Keratinocyte (primary cell): ENCODE measurements around the gene OTOF.

Source experiments
- EZH2 ChIP-seq: IDR thresholded peaks from one replicate; pipeline ENCODE4 v1.6.1; 2012; ENCODE audit warnings: inconsistent platforms, mild to moderate bottlenecking, low read length, moderate library complexity
- TF ChIP-seq, protein P1 (sequence below), 3 experiments: IDR thresholded peaks in 1 of 3; conservative IDR thresholded peaks in 1 of 3; optimal IDR thresholded peaks in 1 of 3; 2 replicates in 2 of 3; 3 replicates in 1 of 3; pipeline versions ENCODE3 to v1.5.1; 2011; ENCODE audit warnings: low read length in 3 of 3, mild to moderate bottlenecking in 3 of 3, moderate library complexity in 2 of 3, control low read depth in 1 of 3, inconsistent platforms in 1 of 3; ENCODE audit not compliant: insufficient read depth in 2 of 3; ENCODE audit errors: extremely low read depth in 1 of 3

DNA sequence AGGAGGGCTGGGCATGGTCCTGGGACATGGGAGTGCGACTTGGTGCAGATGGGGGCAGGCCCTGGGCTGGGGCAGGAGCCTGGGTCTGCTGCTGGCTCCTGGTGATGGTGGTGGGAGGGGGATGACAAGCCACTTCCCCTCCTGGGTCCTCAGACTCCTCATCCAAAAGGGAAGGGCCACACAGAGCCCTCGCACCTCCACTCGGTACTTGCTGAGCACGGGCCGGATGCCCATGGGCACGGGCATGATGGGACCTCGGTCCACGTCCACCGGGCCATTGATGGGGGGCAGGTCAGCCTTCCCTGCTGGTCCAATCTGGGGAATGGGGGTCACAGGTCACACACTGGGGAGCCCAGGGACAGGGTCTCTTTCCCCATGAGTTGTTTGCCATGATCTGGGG lies 4.1 kb downstream of the OTOF start:
- TF ChIP-seq, protein P1, sequence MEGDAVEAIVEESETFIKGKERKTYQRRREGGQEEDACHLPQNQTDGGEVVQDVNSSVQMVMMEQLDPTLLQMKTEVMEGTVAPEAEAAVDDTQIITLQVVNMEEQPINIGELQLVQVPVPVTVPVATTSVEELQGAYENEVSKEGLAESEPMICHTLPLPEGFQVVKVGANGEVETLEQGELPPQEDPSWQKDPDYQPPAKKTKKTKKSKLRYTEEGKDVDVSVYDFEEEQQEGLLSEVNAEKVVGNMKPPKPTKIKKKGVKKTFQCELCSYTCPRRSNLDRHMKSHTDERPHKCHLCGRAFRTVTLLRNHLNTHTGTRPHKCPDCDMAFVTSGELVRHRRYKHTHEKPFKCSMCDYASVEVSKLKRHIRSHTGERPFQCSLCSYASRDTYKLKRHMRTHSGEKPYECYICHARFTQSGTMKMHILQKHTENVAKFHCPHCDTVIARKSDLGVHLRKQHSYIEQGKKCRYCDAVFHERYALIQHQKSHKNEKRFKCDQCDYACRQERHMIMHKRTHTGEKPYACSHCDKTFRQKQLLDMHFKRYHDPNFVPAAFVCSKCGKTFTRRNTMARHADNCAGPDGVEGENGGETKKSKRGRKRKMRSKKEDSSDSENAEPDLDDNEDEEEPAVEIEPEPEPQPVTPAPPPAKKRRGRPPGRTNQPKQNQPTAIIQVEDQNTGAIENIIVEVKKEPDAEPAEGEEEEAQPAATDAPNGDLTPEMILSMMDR (optimal IDR thresholded peaks at IDR 0.05 in 1 of 3, IDR thresholded peaks at IDR 0.05 in 1 of 3, conservative IDR thresholded peaks at IDR 0.05 in 1 of 3; ENCODE audit: extremely low read depth in 1 of 3, insufficient read depth in 2 of 3, low read length in 3 of 3), result no peak
- TF ChIP-seq EZH2, result no peak
